HepG2 (cell line): Measurements from ENCODE around the gene F2RL3. TPM values are rescaled to one million over a fixed set of nuclear protein-coding genes. Genes with fewer than 3 reads are reported as not detected.

Experiments
- ATAC-seq: fragments of 200-7000 bp; cut with Tn5 transposase; 3 replicates; pipeline ENCODE4 v1.9.1; 2020; ENCODE audit warnings: mild to moderate bottlenecking, moderate library complexity
- BruUV-seq: library from RNA; stranded (reverse); fragments of 400-500 nt; replicated peaks from 2 replicates; lab custom pipeline; 2021; lab: Mats Ljungman, UMichigan
- CTCF ChIA-PET: fragments of 300-600 bp; formaldehyde crosslinking; extraction: SDS; loops from one replicate; lab custom pipeline; 2021; ENCODE audit warnings: low total read pairs, inconsistent platforms, low intra/inter-chr PET ratio; lab: Yijun Ruan, JAX
- POLR2A ChIA-PET: fragments of 350-600 bp; sonication (Branson Sonifier 250); formaldehyde crosslinking; loops from one replicate; lab custom pipeline; 2020; ENCODE audit warnings: antibody characterized with exemption, inconsistent platforms; lab: Yijun Ruan, JAX
- DNase-seq: peaks from one replicate; pipeline ENCODE4 v3.0.0-alpha.2; 2015; ENCODE audit warnings: low spot score
- FAIRE-seq: peaks from 3 replicates; lab custom pipeline; 2011; peaks lifted over from hg19 to GRCh38; lab: Jason Lieb, UNC
- H2AFZ ChIP-seq: one replicate; pipeline ENCODE4 v1.6.1; 2011; ENCODE audit warnings: low read length, inconsistent platforms
- H3K27ac ChIP-seq: fragments of 300-600 bp; 3 replicates; pipeline ENCODE4 v1.8.0; 2011; ENCODE audit warnings: mixed run types, mild to moderate bottlenecking, mixed read lengths, low read length, inconsistent platforms; ENCODE audit not compliant: insufficient read depth; ENCODE audit errors: extremely low read length
- H3K27me3 ChIP-seq, 2 experiments: fragments of 200-600 bp in 1 of 2; 2 replicates in 1 of 2; 3 replicates in 1 of 2; pipeline versions ENCODE4 v1.6.0 to v1.8.0; 2011; ENCODE audit warnings: low read length in 2 of 2, mild to moderate bottlenecking in 2 of 2, moderate library complexity in 2 of 2, inconsistent platforms in 1 of 2; ENCODE audit not compliant: insufficient read depth in 2 of 2, control insufficient read depth in 1 of 2
- H3K36me3 ChIP-seq, 2 experiments: fragments of 200-600 bp in 1 of 2; replicated peaks in 1 of 2; 2 replicates in 1 of 2; 3 replicates in 1 of 2; pipeline versions ENCODE4 v1.5.1 to v1.8.0; 2011; ENCODE audit warnings: low read length in 2 of 2, inconsistent platforms in 1 of 2; ENCODE audit not compliant: insufficient read depth in 2 of 2, control insufficient read depth in 1 of 2
- H3K4me1 ChIP-seq: 2 replicates; pipeline ENCODE4 v1.5.1; 2012; ENCODE audit warnings: low read length, inconsistent platforms; ENCODE audit not compliant: insufficient read depth
- H3K4me2 ChIP-seq: 2 replicates; pipeline ENCODE4 v1.6.0; 2011; ENCODE audit warnings: low read depth, low read length, inconsistent platforms
- H3K4me3 ChIP-seq, 3 experiments: fragments of 200-600 bp in 1 of 3; sonication (generic), shearing (Covaris generic) in 1 of 3; replicated peaks in 1 of 3; 2 replicates each; pipeline ENCODE4 v1.5.1; 2011 to 2016; ENCODE audit warnings: low read length in 3 of 3, inconsistent platforms in 2 of 3, low read depth in 2 of 3, mild to moderate bottlenecking in 2 of 3, control low read depth in 1 of 3, mixed read lengths in 1 of 3; ENCODE audit not compliant: insufficient read depth in 1 of 3
- H3K79me2 ChIP-seq: one replicate; pipeline ENCODE4 v1.6.1; 2011; ENCODE audit warnings: low read length, inconsistent platforms; ENCODE audit not compliant: insufficient read depth
- H3K9ac ChIP-seq: 2 replicates; pipeline ENCODE4 v1.6.0; 2011; ENCODE audit warnings: mild to moderate bottlenecking, low read depth, low read length, inconsistent platforms; ENCODE audit not compliant: insufficient read depth
- H3K9me3 ChIP-seq: 2 replicates; pipeline ENCODE4 v1.5.1; 2012; ENCODE audit warnings: mild to moderate bottlenecking, low read length
- H4K20me1 ChIP-seq: 2 replicates; pipeline ENCODE4 v1.6.0; 2011; ENCODE audit warnings: inconsistent platforms, mild to moderate bottlenecking, low read length, moderate library complexity; ENCODE audit not compliant: insufficient read depth
- HNRNPLL ChIP-seq: fragments of 200-400 bp; formaldehyde crosslinking; IDR thresholded peaks from 2 replicates; pipeline ENCODE4 v1.6.1; 2017; ENCODE audit warnings: mild to moderate bottlenecking, low read depth, low read length; ENCODE audit not compliant: poor library complexity, severe bottlenecking
- HOXA7 ChIP-seq: sonication (generic); formaldehyde crosslinking; IDR thresholded peaks from 2 replicates; pipeline ENCODE4 v1.8.1; 2022; ENCODE audit warnings: mild to moderate bottlenecking, missing genetic modification reagents, moderate library complexity
- MZF1 ChIP-seq: sonication (generic); formaldehyde crosslinking; IDR thresholded peaks from 2 replicates; pipeline ENCODE4 v1.8.1; 2023; ENCODE audit warnings: mild to moderate bottlenecking, missing genetic modification reagents, borderline replicate concordance
- NCOA5 ChIP-seq: sonication (generic); formaldehyde crosslinking; IDR thresholded peaks from 2 replicates; pipeline ENCODE4 v1.4.0; 2020; ENCODE audit warnings: missing genetic modification reagents
- TBX2 ChIP-seq: sonication (generic); formaldehyde crosslinking; IDR thresholded peaks from 2 replicates; pipeline ENCODE4 v1.5.0; 2020; ENCODE audit warnings: missing genetic modification reagents, mild to moderate bottlenecking, borderline replicate concordance
- ZFP36L2 ChIP-seq: sonication (generic); formaldehyde crosslinking; IDR thresholded peaks from 2 replicates; pipeline ENCODE4 v1.4.0; 2020; ENCODE audit warnings: missing genetic modification reagents
- ZNF333 ChIP-seq: sonication (generic); formaldehyde crosslinking; IDR thresholded peaks from 2 replicates; pipeline ENCODE4 v1.4.0; 2020; ENCODE audit warnings: mild to moderate bottlenecking, missing genetic modification reagents, borderline replicate concordance
- ZNF567 ChIP-seq: sonication (generic); formaldehyde crosslinking; IDR thresholded peaks from 2 replicates; pipeline ENCODE4 v1.8.1; 2023; ENCODE audit warnings: mild to moderate bottlenecking, missing genetic modification reagents, borderline replicate concordance
- ZNF687 ChIP-seq: sonication (generic); formaldehyde crosslinking; IDR thresholded peaks from 2 replicates; pipeline ENCODE4 v1.5.1; 2020; ENCODE audit warnings: mild to moderate bottlenecking, missing genetic modification reagents, moderate library complexity
- ZNF800 ChIP-seq: sonication (generic); formaldehyde crosslinking; IDR thresholded peaks from 2 replicates; pipeline ENCODE4 v1.4.0; 2020; ENCODE audit warnings: missing genetic modification reagents
- ZSCAN31 ChIP-seq: sonication (generic); formaldehyde crosslinking; IDR thresholded peaks from 2 replicates; pipeline ENCODE4 v1.5.0; 2020; ENCODE audit warnings: low read depth, mild to moderate bottlenecking, missing genetic modification reagents
- WGBS: methylation state at CpG from one replicate; pipeline ENCODE4 v1.1.6; 2017; ENCODE audit warnings: low lambda C conversion rate; 5-methylcytosine and 5-hydroxymethylcytosine counted together
- in situ Hi-C: cut with HindIII; loops from 2 replicates; pipeline ENCODE4 v1.10.0; 2017; ENCODE audit warnings: low pct_unique_long_range_greater_than_20kb; ENCODE audit not compliant: extremely low pct_ligation_motif_present
- intact Hi-C: fragments of 100-400 bp; cut with micrococcal nuclease; formaldehyde crosslinking; loops from one replicate; pipeline ENCODE4 v1.10.0; 2022; ENCODE audit not compliant: unreplicated experiment
- polyA plus RNA-seq, 8 experiments: library from polyadenylated mRNA; depleted of rRNA in 3 of 8; stranded (reverse) in 7 of 8; unstranded in 1 of 8; fragments of >200 nt; fragmentation: Illumina TruSeq in 4 of 8; extraction: Trizol in 4 of 8; gene quantifications; 2 replicates each; pipeline versions ENCODE4 v1.2.1 to v1.2.3, GENCODE V29; 2011 to 2016; ENCODE audit warnings: low read depth in 4 of 8, missing spikeins in 1 of 8, mixed read lengths in 1 of 8; ENCODE audit not compliant: insufficient read depth in 1 of 8
- total RNA-seq, 5 experiments: library from RNA; depleted of rRNA; stranded (reverse); fragments of >200 nt; fragmentation: Illumina TruSeq; extraction: Trizol; gene quantifications; 2 replicates each; pipeline ENCODE4 v1.2.3, GENCODE V29; 2016; ENCODE audit warnings: low read depth in 1 of 5
- TF ChIP-seq, protein P1 (sequence below): sonication (generic); formaldehyde crosslinking; IDR thresholded peaks from 2 replicates; pipeline ENCODE4 v1.4.0; 2020; ENCODE audit warnings: missing genetic modification reagents
- TF ChIP-seq, protein P2 (sequence below): IDR thresholded peaks from 2 replicates; pipeline ENCODE4 v1.6.1; 2016; ENCODE audit warnings: mild to moderate bottlenecking

Gene F2RL3
- total and polyA plus RNA-seq, 2 of the 13 experiments (the other 11 are each of a cell fraction or from before 2014, with no cell fraction given) = not detected

- TF ChIP-seq, protein P1, sequence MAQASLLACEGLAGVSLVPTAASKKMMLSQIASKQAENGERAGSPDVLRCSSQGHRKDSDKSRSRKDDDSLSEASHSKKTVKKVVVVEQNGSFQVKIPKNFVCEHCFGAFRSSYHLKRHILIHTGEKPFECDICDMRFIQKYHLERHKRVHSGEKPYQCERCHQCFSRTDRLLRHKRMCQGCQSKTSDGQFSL (CRISPR knock-in tag) = no peak
- TF ChIP-seq ZSCAN31 (CRISPR knock-in tag) = no peak
- peak; percentile 28; the same call in 1 of the 2 replicates for TF ChIP-seq ZNF800
Measured at GRCh38 chr19:16897029-16897855, 8.4 kb downstream of the F2RL3 start (continued).

DNA sequence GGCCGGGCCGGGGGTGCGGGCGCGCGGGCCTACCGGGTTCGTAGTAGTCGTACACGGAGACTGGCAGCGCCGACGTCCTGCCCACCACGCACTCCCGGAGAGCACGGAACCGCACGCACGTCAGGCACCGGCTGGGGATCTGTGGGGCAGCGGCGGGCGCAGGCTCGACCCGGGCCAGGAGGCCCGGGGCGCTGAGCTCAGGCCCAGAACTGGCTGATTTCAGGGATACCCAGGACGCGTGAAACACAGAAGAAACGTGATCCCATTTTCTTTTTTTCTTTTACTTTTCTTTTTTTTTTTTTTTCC is 9.0 kb downstream of the F2RL3 start:
- peak overlapping the region; percentile 42 to 71 (median 71); a peak in 4 of 6 replicates for H3K4me3 ChIP-seq
- H3K27ac ChIP-seq = no peak overlapping the region
- peak overlapping the region; percentile 34; the same call in 1 of the 2 replicates for H3K9ac ChIP-seq

More for the DNA sequence above, 9.0 kb downstream of the F2RL3 start:
- POLR2A ChIA-PET = no interaction called here
- TF ChIP-seq HNRNPLL (peak; percentile 2), ZNF567 (no peak), ZNF687 (CRISPR knock-in tag) (peak; percentile 57; the same call in 1 of the 2 replicates), TBX2 (CRISPR knock-in tag) (0 out of 2 replicates have a peak, but pooled peaks have one; percentile 31), NCOA5 (CRISPR knock-in tag) (no peak), HOXA7 (CRISPR knock-in tag) (no peak), ZFP36L2 (CRISPR knock-in tag) (no peak), ZNF333 (CRISPR knock-in tag) (0 out of 2 replicates have a peak, but pooled peaks have one; percentile 55), MZF1 (CRISPR knock-in tag) (no peak)
- TF ChIP-seq, protein P2, sequence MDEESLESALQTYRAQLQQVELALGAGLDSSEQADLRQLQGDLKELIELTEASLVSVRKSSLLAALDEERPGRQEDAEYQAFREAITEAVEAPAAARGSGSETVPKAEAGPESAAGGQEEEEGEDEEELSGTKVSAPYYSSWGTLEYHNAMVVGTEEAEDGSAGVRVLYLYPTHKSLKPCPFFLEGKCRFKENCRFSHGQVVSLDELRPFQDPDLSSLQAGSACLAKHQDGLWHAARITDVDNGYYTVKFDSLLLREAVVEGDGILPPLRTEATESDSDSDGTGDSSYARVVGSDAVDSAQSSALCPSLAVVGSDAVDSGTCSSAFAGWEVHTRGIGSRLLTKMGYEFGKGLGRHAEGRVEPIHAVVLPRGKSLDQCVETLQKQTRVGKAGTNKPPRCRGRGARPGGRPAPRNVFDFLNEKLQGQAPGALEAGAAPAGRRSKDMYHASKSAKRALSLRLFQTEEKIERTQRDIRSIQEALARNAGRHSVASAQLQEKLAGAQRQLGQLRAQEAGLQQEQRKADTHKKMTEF (CRISPR knock-in tag) = no peak
- TF ChIP-seq, all 625 proteins: peak for 4
- H2AFZ ChIP-seq = no peak overlapping the region
- CTCF ChIA-PET = no interaction called here
- ATAC-seq (no peak), DNase-seq (no peak), FAIRE-seq (no peak)
- no TSS peak for BruUV-seq
- H3K27me3 ChIP-seq = peaks cover 5 to 35% of the 10 kb centered on the region in 2 experiments; a peak in 4 of 5 replicates
- H3K9me3 ChIP-seq = no peaks in the 10 kb centered on the region
- peak overlapping the region; percentile 61 for H3K4me2 ChIP-seq
- peaks cover 37% of the 10 kb centered on the region for H3K4me1 ChIP-seq
- no peaks in the 10 kb centered on the region for H3K36me3 ChIP-seq
- intact Hi-C loops (loop anchor here (2.0 kb wide), 1 partner anchor 119 kb away; no protein-coding TSS in a partner anchor), in situ Hi-C loops (no loop called here)
- H4K20me1 ChIP-seq = no peaks in the 10 kb centered on the region
- H3K79me2 ChIP-seq = no peaks in the 10 kb centered on the region
- 47% methylated on average over 16 of the region's 30 CpGs for WGBS
